Vagina (tissue), 2 donors: Measurements from ENCODE around the gene WWOX.

Source experiments
- CTCF ChIP-seq, 3 experiments: fragments of 450-650 bp in 2 of 3; fragments of 200-600 bp in 1 of 3; sonication (generic) in 1 of 3; IDR thresholded peaks; one replicate each; pipeline ENCODE4 v1.5.1; 2017 to 2019; ENCODE audit warnings: antibody characterized with exemption in 3 of 3, mild to moderate bottlenecking in 2 of 3, moderate library complexity in 2 of 3
- POLR2A ChIP-seq, 2 donors: fragments of 450-650 bp; IDR thresholded peaks; one replicate each; pipeline ENCODE4 v1.6.1; 2017; ENCODE audit warnings: antibody characterized with exemption in 2 of 2, mild to moderate bottlenecking in 2 of 2, moderate library complexity in 2 of 2
- POLR2AphosphoS5 ChIP-seq, 2 donors: sonication (generic); formaldehyde crosslinking; IDR thresholded peaks; one replicate each; pipeline ENCODE4 v1.9.0; 2017; ENCODE audit warnings: antibody characterized with exemption in 2 of 2, mild to moderate bottlenecking in 2 of 2, low read depth in 1 of 2; ENCODE audit not compliant: insufficient read depth in 1 of 2

- TF ChIP-seq CTCF (IDR thresholded peaks at IDR 0.05) = no peak
- TF ChIP-seq POLR2AphosphoS5 (IDR thresholded peaks at IDR 0.05; ENCODE audit: insufficient read depth in 1 of 2, low read depth in 1 of 2) = no peak
- TF ChIP-seq POLR2A (IDR thresholded peaks at IDR 0.05) = no peak
Measured at GRCh38 chr16:78583441-78583840, 484.0 kb downstream of the WWOX start.
